GM12874 (cell line): ENCODE measurements around the gene TBC1D4.

Experiments
- CTCF ChIP-seq: IDR thresholded peaks from 2 replicates; pipeline ENCODE4 v1.5.1; 2011; ENCODE audit warnings: low read depth, mild to moderate bottlenecking, control low read depth, low read length, moderate library complexity; ENCODE audit not compliant: insufficient read depth

TBC1D4 gene

GRCh38 chr13:75369981-75370380, 112.0 kb downstream of the TBC1D4 start:
- no peak for TF ChIP-seq CTCF

GRCh38 chr13:75368167-75368566, 113.8 kb downstream of the TBC1D4 start:
- no peak for TF ChIP-seq CTCF

- TF ChIP-seq CTCF, result no peak
Observed at GRCh38 chr13:75366380-75367280, 115.3 kb downstream of the TBC1D4 start.

GRCh38 chr13:75365724-75366173, 116.2 kb downstream of the TBC1D4 start:
- TF ChIP-seq CTCF, result 0 out of 2 replicates have a peak, but pooled peaks have one; percentile 15

- TF ChIP-seq CTCF, result no peak
Observed at GRCh38 chr13:75364131-75364713, 117.7 kb downstream of the TBC1D4 start.

- TF ChIP-seq CTCF, result no peak
Observed at GRCh38 chr13:75363371-75363770, 118.6 kb downstream of the TBC1D4 start.

- TF ChIP-seq CTCF, result no peak
Observed at GRCh38 chr13:75362026-75362425, 119.9 kb downstream of the TBC1D4 start.
